D721Med (cell line): Measurements from ENCODE around the gene GADD45GIP1.
"Not testable (repeated sequence)": the region's sequence is repeated elsewhere in the genome, so short reads cannot be mapped to it uniquely, and the experiment has no call there.

Experiments used
- DNase-seq: peaks from one replicate; pipeline ENCODE4 v3.0.0; 2011; ENCODE audit warnings: low spot score; ENCODE audit not compliant: insufficient read length
- FAIRE-seq: peaks from 2 replicates; lab custom pipeline; 2011; peaks lifted over from hg19 to GRCh38; lab: Jason Lieb, UNC
- TF ChIP-seq, protein P1 (sequence below): IDR thresholded peaks from 2 replicates; pipeline ENCODE4 v1.5.1; 2012; ENCODE audit warnings: mild to moderate bottlenecking, control low read depth; ENCODE audit not compliant: insufficient read depth; ENCODE audit errors: missing control alignments

The GADD45GIP1 gene

DNA sequence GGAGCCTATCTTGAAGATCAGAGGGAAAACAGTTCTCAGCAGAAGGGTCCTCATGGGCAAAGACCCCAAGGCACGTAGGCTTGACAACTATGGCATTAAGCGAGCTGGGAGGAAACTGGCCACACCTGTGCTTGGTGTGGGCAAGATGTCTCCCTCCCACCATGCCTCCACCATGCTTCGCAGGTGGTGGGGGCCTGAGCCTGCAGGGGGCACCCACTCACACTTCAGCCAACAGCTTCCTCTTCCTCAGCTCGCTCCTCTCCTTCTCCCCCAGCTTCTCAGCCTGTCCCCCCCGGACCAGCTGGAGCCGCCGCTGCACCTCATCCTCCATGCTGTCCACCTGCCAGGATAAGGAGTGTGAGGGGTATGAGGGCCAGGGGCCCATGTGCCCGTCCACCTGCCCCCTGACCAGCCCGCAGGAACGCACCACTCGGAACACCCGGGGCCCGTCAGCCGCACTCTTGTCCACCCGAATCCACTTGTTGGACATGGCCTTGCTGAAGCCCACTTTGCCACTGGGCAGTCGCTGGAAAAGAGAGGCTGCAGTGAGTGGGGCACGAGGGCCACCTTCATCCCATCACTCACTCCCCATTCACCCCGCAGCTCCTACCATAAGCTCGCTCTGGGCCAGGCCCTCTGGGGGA, 26.9 kb downstream of the GADD45GIP1 start:
- DNase-seq (no peak), FAIRE-seq (no peak)
- TF ChIP-seq, protein P1, sequence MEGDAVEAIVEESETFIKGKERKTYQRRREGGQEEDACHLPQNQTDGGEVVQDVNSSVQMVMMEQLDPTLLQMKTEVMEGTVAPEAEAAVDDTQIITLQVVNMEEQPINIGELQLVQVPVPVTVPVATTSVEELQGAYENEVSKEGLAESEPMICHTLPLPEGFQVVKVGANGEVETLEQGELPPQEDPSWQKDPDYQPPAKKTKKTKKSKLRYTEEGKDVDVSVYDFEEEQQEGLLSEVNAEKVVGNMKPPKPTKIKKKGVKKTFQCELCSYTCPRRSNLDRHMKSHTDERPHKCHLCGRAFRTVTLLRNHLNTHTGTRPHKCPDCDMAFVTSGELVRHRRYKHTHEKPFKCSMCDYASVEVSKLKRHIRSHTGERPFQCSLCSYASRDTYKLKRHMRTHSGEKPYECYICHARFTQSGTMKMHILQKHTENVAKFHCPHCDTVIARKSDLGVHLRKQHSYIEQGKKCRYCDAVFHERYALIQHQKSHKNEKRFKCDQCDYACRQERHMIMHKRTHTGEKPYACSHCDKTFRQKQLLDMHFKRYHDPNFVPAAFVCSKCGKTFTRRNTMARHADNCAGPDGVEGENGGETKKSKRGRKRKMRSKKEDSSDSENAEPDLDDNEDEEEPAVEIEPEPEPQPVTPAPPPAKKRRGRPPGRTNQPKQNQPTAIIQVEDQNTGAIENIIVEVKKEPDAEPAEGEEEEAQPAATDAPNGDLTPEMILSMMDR, result no peak

DNA sequence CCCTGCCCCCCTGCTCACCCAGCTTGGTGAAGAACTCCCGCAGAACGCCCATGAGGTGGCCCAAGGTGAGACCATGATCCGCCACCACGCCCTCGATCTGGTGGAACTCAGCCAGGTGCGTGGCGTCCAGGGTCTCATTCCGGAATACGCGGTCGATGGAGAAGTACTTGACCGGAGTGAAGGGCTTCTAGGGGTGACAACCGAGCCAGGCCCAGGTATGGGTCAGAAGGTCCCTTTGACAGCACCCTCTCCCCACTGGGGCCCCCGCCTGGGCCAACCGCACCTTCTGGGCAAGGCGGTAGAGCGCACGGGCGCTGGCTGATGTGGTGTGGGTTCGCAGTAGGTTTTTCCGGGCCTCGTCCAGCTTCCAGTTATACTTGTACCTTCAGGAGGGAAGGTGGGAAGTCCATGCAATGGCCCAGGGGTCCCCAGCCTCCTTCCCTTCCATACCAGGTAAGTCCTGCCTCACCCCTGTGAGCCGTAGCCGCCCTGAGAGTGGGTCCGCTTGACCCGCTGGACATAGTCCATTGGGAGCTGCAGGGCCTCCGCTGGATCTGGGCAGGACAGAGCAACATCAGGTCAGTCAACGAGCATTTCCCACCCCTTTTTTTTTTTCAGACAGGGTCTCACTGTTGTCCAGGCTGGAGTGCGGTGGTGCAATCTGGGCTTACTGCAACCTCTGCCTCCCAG, 32.3 kb downstream of the GADD45GIP1 start:
- FAIRE-seq, result no peak
- no peak for DNase-seq
- TF ChIP-seq, protein P1, result no peak

DNA sequence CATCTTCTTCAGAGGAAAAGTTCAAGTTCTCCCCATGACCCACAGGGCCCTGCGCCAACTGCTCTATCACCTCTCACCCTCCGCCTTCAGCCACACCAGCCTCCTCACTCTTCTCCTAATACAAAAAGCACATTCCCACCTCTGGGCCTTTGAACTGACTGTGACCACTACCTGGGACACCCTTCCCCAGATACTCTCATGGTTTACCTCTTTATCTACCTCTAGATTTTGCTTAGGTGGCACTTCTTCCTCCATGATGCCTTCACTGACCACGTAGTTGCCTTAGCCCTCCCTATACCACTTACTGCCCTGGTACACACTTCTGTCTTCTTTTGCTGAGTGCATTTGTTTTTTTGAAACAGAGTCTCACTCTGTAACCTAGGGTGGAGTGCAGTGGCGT, 34.1 kb downstream of the GADD45GIP1 start:
- FAIRE-seq (no peak), DNase-seq (no peak)
- TF ChIP-seq, protein P1, result no peak

DNA sequence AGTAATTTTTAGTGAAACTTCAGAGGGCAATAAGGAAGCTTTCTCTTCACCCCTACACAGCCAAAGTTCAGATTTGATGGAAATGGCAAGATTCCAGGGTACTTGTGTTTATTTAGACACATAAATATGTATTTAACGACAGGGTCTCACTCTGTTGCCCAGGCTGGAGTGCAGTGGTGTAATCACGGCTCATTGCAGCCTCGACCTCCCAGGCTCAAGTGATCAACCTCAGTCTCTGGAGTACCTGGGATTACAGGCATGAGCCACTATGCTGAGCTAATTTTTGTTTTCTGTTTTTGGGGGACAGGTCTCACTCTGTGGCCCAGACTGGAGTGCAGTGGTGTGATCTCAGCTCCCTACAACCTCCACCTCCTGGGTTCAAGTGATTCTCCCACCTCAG, 36.0 kb downstream of the GADD45GIP1 start:
- DNase-seq (no peak), FAIRE-seq (no peak)
- TF ChIP-seq, protein P1, result no peak

DNA sequence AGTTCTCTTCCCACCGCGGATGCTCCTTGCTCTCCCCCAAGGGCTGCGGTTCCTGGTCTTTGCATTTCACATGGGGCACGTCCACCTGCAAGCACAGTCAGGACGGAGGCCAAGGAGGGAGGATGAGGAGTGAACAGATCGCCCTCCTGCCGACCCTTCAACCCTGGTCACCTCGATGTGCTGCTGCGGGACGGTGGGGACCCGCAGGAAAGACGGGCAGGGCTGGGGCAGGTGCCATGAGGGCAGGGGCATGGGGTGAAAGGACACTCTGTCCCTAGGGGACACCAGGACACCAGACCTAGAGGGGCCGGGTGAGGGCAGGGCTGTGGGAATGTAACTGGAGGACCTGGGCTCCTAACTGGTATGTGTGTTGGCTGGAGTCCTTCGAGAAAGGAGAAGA, 38.8 kb downstream of the GADD45GIP1 start:
- DNase-seq, result no peak
- TF ChIP-seq, protein P1, result no peak
- FAIRE-seq, result no peak

DNA sequence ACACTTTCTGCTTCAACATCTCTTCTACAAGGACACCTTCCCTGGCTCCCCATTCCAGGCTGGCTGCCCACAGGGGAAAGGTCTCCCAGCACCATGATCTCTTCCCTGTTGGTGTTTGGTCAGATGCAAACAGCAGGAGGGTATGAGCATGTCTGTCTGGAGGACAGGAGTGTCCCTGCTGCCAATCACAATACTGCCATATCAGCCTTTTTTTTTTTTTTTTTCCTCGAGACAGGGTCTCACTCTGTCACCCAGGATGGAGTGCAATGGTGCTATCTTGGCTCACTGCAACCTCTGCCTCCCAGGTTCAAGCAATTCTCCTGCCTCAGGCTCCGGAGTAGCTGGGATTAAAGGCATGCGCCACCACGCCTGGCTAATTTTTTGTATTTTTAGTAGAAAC, 41.2 kb downstream of the GADD45GIP1 start:
- DNase-seq, FAIRE-seq: not testable (repeated sequence)

DNA sequence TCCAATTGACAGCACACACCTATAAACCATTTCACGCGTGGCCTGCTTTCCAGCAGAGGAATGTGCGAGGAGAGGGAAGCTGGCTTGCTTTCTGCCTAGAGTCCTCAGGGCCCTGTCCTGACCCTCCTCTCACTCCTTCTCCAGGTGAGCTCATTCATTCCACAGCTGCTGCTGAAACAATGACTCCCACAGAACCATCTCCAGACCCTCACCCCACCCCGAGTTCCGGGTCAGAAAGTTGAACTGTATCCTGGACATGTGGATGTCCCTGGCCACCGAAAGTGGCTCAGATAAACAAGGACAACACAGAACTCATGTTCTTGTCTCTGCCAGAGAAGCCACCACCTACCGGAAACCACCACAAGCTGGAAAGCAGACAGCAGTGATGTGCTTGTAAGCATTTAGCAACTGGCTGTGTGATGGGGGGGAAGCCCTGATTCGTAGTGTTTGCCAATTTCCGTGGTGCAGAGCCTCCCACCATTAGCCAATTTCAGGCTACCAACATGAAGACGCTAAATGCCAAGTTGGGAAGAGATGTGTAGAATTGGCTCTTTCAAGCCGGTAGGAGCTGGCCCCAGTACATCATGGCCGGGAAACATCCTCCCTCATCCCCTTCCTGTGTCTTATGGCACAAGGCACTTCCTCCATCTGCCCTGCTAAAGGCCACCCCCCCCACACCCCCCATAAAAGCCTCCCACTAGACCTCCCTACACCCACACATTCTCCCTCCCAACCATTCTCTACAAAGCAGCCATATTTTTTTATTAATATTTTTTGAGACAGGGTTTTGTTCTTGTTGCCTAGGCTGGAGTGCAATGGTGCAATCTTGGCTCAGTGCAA, 43.0 kb downstream of the GADD45GIP1 start:
- no peak for DNase-seq
- TF ChIP-seq, protein P1, result no peak
- no peak for FAIRE-seq
